ENCODE measurements around the gene ANKRD11.
"Not testable (repeated sequence)": the region's sequence is repeated elsewhere in the genome, so short reads cannot be mapped to it uniquely, and the experiment has no call there.

The ANKRD11 gene

GRCh38 chr16:89430436-89431157 is 59.8 kb downstream of the ANKRD11 start:
- TF ChIP-seq, protein P1, sequence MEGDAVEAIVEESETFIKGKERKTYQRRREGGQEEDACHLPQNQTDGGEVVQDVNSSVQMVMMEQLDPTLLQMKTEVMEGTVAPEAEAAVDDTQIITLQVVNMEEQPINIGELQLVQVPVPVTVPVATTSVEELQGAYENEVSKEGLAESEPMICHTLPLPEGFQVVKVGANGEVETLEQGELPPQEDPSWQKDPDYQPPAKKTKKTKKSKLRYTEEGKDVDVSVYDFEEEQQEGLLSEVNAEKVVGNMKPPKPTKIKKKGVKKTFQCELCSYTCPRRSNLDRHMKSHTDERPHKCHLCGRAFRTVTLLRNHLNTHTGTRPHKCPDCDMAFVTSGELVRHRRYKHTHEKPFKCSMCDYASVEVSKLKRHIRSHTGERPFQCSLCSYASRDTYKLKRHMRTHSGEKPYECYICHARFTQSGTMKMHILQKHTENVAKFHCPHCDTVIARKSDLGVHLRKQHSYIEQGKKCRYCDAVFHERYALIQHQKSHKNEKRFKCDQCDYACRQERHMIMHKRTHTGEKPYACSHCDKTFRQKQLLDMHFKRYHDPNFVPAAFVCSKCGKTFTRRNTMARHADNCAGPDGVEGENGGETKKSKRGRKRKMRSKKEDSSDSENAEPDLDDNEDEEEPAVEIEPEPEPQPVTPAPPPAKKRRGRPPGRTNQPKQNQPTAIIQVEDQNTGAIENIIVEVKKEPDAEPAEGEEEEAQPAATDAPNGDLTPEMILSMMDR (IDR thresholded peaks at IDR 0.05; ENCODE audit: borderline replicate concordance, insufficient read depth, low read depth, low read length): no peak
- no peak overlapping the region for H3K4me3 ChIP-seq (ENCODE audit: low read depth, low read length)

DNA sequence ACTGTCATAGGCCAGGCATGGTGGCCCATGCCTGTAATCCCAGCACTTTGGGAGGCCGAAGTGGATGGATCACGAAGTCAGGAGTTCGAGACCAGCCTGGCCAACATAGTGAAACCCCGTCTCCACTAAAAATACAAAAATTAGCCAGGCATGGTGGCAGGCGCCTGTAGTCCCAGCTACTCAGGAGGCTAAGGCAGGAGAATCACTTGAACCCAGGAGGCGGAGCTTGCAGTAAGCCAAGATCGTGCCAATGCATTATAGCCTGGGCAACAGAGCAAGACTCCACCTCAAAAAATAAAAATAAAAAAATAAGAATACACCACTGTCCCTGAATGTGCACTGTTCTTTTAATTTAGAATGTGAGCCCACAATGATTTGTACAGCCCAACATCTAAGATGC is 61.8 kb downstream of the ANKRD11 start:
- not testable (repeated sequence) for H3K4me3 ChIP-seq (ENCODE audit: low read depth, low read length)

- TF ChIP-seq, protein P1 (IDR thresholded peaks at IDR 0.05; ENCODE audit: borderline replicate concordance, insufficient read depth, low read depth, low read length): no peak
- no peak overlapping the region for H3K4me3 ChIP-seq (ENCODE audit: low read depth, low read length)
Observed at GRCh38 chr16:89426736-89427530, 63.4 kb downstream of the ANKRD11 start.

- no peak overlapping the region for H3K4me3 ChIP-seq (ENCODE audit: low read depth, low read length)
- TF ChIP-seq, protein P1 (IDR thresholded peaks at IDR 0.05; ENCODE audit: borderline replicate concordance, insufficient read depth, low read depth, low read length): no peak
Observed at GRCh38 chr16:89425523-89425922, 64.8 kb downstream of the ANKRD11 start.

GRCh38 chr16:89423681-89424260 is 66.6 kb downstream of the ANKRD11 start:
- TF ChIP-seq, protein P1 (IDR thresholded peaks at IDR 0.05; ENCODE audit: borderline replicate concordance, insufficient read depth, low read depth, low read length): no peak
- H3K4me3 ChIP-seq (ENCODE audit: low read depth, low read length): no peak overlapping the region

DNA sequence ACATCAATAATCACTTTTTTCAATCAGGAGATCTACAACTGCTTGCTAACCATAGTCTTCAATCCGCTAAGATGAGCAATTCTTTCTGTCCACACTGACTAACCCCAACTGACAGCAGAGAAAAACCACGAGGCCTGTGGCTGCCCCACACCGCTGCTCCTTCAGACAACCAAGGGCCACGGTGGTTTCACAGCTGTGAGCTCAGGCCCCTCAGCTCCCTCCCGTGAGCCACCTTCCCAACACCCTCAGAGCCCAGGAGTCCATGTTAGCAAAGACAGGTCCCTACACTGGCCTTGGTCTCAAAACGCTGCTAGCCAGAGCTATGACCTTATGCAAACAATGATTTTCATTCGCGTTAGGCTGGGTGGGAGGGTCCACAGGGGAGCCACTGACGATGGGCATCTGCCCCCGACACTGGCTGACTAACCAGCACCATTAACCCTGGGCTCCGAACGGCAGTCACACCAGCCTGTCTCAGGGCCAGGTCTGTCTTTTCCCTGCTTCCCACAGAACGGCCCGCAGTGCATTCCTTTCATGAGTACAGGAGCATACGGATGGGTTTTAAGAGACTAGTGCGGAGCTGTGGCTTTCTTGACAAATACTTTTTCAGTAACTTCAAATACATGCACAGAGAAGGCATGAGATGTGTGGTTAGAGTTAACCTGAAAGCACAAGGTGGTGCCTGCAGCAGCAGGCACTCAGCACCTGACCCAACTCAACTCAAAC is 67.3 kb downstream of the ANKRD11 start:
- H3K4me3 ChIP-seq (ENCODE audit: low read depth, low read length): peak overlapping the region; percentile 23
- TF ChIP-seq, protein P1 (IDR thresholded peaks at IDR 0.05; ENCODE audit: borderline replicate concordance, insufficient read depth, low read depth, low read length): no peak

DNA sequence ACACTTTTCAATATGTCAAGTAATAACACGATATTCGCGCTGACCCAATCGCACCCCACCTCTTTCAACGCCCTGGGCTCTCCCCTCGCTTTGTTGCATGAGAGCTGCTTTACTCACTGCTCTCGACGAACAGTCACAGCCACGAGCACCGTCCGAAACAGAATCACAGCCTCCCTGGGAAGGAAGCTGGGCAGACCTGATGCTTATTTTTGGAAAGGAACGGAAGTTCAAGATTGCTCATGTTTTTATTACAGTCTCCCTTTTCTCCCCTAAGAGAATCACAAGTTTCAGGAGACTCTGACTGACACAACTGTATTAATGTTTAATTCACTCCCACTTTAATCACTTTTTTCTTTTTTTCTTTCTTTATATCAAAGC is 67.8 kb downstream of the ANKRD11 start:
- H3K4me3 ChIP-seq (ENCODE audit: low read depth, low read length): no peak overlapping the region
- TF ChIP-seq, protein P1 (IDR thresholded peaks at IDR 0.05; ENCODE audit: borderline replicate concordance, insufficient read depth, low read depth, low read length): no peak

DNA sequence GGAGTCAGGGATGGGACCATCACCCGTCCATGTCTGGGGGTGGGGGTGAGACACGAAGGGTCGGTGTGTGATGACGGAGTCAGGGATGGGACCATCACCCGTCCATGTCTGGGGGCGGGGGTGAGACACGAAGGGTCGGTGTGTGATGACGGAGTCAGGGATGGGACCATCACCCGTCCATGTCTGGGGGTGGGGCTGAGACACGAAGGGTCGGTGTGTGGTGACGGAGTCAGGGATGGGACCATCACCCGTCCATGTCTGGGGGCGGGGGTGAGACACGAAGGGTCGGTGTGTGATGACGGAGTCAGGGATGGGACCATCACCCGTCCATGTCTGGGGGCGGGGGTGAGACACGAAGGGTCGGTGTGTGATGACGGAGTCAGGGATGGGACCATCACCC is 69.1 kb downstream of the ANKRD11 start:
- H3K4me3 ChIP-seq (ENCODE audit: low read depth, low read length): not testable (repeated sequence)
